GM21447 (cell line): ENCODE results near the gene CELSR1.

ENCODE experiments used
- ATAC-seq: cut with Tn5 transposase; IDR thresholded peaks from one replicate; pipeline ENCODE4 v1.9.1; 2021; ENCODE audit not compliant: unreplicated experiment

The CELSR1 gene

DNA sequence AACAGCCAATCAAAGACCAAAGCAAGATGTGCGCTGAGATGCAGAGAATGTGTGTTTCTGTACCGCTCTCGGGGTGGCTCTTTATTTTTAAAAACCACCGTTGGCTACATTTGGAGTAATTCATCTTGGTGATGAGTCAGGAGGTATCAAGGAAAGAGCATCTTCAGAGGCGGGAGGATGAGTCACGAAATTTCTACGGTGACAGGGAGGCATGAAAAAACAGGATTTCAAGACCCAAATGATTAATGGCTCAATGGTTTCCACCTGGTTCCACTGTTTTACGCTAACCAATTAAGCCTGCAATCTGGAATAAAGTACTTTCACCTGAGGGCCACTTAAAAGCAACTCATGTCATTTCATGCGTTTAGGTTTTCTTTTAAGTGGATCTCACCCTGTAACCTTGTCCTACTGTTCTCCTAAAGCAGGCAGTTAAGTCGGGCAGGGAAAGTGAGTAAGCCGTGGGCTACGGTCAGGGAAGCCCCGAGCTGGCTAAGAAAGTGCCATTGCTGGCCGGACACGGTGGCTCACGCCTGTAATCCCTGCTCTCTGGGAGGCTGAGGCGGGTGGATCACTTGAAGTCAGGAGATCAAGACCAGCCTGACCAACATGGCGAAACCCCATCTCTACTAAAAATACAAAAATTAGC lies 74.6 kb downstream of the CELSR1 start:
- ATAC-seq = no peak

DNA sequence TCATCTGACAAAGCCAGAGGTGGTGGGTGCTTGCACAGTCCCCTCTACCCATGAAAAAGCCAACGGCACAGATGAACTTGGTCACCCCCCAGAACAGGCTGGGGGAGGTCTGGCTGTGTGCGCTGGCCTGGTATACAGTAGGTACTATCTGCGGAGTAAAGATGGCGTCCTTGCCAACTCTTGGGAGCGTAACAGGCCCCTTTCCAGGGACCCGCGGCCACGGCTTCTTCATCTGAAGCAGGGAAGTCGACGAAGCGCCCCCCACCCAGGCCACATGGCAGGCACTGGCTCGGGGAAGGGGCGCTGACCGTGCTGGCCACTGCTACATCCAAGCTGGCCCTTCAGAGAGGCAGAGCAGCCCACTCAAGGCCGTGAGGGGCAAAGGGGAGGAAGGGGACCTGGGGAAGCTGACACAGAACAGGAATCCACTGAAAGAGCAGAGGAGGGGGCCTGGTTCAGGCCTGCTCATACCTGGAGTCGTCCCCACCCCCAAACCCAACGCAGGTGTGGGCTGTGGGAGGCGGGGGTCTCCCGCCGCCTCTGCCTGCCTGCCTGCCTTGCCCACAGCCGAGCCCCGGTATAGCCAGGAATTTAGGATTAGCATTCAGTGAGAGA lies 75.7 kb downstream of the CELSR1 start:
- no peak for ATAC-seq

DNA sequence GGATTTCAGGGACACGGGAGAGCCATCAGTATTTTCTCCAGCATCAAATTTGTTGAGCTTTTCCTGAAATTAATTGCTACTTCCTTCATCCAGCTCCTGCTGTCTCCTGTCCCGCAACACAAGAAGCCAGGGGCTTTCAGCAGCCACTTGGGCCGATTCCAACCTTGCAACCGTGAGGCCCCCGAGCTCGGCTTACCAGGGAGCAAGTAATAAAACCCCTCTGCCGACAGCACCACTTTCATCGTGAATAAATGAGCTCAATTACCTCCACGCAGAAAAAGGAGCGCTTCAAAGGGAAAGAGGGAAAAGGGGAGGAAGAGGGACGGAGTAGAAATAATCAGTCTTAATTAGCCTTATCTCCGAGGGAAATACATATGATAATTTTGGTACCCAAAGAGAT lies 76.6 kb downstream of the CELSR1 start:
- no peak for ATAC-seq

DNA sequence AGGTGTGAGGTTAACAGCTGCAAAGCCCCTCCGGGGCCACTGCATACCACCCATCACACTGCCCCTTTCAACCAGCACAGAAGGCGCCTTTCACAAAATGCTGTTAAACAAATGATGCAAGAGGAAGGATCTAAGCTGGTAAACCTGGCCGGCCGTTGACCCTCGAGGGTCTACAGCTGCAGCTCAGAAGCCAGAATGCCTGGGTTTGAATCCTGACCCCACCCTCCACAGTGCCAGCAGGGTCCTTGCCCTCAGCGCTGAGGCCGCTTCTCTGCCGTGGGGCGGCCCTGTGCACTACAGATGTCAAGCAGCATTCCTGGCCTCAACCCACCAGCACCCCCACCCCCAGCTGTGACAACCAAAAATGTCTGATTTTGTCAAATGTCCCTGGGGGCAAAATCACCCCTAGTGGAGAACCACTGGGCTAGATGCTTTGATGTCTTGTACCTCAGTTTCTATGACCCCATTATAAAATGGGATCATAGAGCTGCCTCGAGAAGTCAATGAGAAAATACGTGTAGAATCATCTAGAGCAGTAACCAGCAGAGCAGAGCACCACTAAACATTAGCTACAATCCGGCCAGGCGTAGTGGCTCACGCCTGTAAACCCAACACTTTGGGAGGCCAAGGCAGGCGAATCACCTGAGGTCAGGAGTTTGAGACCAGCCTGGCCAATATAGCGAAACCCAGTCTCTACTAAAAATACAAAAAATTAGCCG lies 77.9 kb downstream of the CELSR1 start:
- no peak for ATAC-seq

DNA sequence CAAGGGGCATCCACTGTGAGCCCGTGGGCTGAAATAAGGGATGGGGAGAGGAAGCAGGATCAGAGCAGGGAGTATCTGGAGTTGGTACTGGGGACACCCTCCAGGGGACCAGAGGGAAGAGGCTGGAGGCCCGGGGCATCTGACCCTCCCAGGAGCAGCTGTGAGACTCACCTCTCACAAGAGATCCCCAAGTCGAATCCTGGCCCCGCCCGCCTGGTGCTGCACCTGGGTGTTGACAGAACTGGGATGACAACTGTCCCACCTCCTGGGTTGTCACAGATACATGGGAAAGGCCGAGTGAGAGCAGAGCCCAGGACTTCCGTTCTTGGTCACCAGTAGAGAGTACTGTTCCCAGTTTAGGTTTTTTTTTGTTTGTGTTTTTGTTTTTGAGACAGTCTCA lies 78.9 kb downstream of the CELSR1 start:
- ATAC-seq = no peak

DNA sequence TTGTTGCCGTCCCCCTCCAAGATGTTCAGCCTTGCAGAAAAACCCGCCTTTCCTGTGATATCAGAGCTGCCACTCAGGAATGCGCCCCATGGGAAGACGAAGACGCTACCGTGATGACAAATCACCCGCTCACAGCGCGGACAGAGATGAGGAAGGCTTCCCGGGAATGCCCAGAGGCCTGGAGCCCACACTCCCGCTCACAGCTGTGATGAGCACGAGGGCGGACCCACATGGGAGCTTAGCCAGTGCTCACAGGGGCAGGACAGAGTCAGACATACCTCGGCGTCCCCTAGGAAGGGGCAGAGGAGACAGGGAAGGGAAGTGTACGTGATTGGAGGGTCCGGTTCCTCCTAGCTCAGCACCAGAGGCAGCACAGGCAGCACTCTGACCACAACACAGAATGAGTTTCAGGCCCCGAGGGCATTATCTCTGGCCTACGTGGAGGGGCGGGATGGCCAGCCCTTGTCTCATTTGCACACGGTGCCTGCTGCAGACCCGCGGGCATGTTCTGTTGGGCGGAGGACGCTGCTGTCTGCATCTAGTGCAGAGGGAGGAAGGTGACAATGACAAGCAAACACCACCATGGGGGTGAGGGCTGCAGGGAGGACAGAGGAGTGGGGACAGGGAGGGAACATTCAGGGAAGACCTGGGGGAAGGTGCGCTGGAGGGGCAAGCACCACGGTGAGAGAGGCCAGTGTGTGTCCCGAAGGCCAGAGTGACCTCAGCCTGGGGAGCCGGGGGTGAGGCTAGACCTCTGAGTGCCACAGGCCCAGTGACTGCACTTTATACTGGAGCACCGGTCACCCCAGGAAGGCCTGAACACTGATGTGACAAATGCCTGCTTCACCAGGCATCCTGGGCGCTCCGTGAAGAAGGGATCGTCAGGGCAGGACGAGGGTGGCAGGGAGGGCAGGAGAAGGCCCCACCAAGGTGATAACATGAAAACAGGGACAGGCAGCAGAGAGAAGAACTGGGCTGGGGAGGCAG lies 79.6 kb downstream of the CELSR1 start:
- ATAC-seq = no peak

DNA sequence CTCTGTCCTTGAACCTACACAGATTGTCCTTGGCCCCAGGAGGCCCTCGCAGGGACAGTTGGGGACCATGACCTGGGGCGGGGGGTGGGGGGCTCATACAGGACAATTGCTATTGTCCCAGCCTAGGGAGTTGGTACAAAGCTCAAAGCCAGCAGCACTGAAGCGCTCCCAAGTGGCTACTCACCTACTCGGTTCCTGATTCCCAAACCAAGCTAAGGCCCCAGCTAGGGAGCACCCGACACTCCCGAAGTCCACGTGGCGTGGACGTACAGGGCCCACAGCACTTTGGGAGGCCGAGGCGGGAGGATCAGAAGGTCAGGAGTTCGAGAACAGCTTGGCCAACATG lies 80.6 kb downstream of the CELSR1 start:
- ATAC-seq = no peak

DNA sequence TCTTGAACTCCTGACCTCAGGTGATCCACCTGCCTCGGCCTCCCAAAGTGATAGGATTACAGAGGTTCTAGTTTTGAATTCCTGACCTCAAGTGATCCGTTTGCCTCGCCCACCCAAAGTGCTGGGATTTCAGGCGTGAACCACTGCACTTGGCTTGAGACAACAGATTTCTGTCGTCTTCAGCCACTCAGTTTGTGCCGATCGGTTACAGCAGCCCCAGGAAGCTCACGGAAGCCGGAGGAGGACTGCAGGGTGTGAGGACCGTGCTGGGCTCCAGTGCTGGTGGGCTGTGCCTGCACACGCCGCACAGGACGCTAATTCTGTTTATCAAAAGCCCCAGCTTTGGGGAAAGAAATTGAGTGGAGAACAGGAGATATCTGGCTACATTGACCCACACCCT lies 82.0 kb downstream of the CELSR1 start:
- ATAC-seq = no peak

DNA sequence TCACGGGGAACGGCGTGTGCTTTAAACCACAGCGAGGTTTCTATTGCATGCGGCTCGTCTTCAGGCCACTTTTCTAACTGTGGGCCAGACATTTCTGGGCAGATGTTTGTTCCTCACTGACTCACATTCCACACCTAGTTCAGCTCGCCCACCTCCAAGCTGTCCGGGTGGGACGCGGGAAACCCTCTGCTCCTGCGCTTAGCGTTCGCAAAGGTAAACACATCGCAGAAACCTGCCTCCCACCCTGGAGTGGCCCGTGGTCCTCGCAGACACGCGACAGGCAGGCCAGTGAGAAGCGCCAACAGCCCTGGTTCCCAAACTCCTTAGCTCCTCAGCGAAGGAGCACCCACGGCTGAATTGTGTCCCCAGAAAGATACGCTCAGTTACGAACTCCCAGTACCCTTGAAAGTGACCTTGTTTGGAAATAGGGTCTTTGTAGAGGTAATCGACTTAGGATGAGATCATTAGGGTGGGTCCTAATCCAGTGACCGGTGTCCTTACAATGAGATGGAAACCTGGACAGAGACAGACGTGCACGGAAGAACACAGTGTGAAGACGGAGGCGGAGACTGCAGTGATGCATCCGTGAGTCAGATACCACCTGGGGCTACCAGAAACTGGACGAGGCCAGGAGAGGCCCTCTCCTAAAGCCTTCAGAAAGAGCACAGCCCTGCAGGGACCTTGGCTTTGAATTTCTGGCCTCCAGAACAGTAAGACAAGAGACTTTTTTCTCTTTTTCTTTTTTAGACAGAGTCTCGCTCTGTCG lies 82.7 kb downstream of the CELSR1 start:
- no peak for ATAC-seq

DNA sequence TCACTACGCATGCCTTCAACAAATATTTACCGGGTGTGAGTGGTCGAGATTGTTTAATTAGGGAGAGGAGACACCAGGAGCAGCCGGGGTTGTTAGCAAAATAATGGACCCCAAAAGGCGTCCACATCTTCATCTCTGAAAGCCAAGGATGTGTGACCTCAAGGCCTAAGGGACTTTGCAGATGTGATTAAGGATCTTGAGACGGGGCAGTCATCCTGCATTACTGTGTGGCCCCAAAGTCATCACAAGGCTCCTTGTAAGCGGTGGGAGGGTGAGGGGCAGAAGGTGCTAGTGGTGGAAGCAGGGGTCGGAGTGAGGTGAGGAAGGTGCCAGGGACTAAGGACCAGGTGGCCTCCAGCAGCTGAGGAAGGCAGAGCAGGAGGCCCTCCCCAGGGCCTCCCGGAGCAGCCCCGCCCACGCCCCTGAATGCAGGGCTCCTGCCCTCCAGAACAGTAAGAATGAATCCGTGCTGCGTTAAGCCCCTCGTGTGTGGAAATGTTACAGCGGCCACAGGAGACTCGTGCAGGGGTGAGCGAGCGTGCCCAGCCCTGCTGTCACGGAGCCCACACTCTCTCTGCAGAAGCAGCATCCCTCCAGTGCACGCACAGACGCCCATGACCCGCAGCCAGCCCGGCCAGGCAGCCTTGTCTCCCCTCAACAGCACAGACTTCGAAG lies 83.5 kb downstream of the CELSR1 start:
- ATAC-seq = no peak

DNA sequence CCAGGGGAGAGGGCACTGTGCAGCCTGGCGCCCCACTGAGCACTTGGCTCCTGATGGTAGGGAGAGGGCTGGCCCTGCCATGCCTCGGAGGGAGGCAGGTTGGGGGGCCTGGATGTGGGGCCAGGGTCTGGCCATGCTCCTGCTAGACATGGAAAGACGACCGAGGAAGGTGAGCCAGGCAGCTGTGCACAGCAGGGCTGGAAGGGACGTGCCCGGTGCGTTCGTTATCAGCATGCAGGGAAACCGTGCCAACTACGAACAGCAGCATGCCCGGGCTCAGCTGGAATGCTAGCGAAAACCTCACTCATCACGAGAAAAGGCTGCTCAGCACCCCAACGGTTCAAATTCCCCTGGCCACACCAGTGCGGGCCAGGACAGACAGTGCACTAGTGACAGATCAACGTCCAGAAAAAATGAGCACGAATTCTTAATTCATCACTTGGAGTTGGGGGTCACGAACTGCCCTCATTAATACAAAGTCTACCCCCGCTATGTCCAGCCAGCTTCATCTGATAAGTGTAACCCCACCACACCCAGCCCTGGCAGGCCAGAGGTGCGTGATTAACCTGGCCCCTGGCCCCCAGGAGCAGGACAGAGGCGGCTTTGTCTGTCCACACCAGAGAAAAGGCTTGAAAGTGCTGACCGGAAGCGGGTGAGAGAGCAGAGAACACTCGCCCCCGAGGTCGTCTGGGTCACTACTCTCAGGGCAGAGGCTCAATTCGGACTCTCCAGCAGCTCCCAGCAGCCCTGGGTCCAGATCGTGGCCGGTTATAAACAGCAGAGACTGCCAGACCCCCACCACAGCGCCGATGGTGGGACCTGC lies 84.2 kb downstream of the CELSR1 start:
- ATAC-seq = no peak

DNA sequence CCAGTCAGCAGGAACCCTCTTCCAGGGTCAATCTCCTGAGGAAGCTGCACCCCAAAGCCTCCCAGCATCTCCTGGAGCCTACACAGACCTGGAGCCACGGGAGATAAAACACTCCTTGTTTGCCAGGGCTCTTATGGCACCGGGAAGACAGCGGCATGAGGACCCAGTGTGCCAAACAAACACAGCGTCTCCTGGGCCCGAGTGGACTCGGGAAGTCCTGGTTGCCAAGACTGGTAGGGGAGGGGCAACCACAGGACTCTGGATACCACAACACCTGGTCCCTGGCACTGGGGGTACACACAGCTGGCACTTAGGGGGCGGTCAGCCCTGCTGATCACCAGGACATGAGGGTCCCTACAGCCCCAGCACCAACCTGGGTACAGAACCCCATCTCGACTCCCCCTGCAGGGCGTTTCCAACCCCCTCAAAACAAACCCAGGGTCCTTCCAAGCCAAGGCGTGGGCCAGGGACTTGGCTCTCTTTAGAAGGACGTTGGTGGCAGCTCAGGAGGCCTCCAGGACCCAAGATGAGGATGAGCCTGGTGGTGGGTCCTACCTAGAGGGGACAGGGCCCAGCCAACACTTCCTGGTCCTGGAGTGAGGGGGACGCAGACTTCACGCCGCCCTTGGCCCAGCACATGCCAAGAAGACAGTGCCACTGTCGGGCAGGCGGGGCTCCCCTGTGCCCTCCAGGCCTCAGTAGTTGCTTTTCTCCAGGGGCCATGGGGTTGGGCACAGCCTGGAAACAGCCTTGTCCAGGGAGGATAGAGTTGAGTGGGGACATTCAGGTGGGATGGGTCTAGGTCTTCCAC lies 85.0 kb downstream of the CELSR1 start:
- no peak for ATAC-seq

DNA sequence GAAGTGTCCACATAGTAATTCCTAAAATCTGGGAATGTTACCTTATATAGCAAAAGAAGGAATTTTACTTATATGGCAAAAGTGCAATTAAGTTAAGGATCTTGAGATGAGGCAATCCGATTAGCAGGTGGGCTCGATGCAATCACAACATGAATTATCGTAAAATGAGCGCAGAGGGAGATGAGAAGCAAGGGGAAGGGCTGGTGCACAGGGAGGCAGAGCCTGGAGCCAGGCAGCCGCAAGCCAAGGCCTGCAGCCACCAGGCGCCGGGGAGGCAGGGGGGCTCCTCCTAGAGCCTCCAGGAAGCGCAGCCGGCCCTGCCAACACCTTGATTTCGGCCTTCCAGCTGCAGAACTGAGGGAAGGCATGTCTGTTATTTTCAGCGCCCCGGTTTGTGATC lies 85.7 kb downstream of the CELSR1 start:
- ATAC-seq = no peak

DNA sequence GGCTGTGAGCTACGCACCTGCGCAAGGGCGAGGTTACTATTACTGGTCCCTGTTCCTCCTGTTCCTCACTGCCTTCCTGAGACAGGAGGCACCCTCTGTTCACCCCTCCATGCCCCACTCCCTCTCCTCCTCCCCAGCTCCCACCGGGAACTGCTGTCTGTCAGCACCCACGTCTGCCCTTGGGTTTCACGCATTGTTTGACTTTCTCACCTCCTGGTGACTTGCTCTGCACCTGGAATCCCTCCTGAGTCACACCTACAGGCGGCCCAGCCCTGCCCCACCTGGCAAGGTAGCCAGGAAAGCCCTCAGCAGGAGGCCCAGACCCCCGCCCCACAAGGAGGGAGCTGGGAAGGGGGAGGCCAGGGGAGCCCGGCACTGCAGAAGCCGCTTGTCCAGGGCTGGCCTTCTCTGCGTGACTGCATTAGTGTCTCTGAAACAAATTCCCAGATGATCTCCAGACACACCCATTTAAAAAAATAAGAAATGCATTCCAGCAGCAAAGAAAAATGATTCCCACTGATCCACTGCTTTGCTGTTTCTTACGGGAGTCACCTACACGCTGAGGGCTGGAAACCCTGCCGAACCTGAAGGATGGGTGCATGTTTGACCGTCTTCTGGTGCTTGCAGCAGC lies 86.4 kb downstream of the CELSR1 start:
- no peak for ATAC-seq

DNA sequence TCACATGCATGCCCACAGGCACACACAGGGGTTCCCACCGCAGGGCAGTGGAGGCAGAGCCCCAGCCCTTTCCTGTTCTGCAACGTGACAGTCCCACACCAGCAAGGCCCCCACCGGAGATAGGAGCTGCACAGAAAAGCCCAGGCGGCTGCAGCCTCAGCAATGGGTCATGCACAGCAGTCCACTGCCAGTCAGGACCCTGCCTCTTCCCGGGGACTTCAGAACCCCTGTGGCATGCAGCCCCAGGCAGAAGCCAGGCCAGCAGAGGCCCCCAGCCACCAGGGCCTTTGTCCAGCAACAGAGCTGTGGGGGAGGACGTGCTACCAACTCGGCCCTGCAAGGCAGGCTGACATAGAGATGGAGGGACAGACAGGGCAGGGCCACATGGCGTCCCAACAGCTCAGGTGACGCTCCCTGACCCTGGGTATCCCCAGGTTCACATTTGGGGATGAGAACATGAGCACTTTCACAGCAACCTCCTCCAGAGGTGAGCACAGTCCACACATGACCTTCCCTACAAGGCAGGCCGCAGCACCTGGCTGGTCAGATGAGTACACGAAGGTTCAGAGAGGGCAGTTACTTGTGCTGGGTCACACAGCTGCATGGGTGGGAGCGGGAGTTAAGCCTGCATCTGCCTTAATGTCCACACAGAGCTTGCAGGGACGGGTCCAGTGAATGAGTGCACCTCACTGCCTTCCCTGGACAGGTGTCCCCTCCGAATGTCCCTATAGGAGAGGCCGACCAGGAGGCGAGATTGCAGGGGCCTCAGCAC lies 87.3 kb downstream of the CELSR1 start:
- no peak for ATAC-seq

DNA sequence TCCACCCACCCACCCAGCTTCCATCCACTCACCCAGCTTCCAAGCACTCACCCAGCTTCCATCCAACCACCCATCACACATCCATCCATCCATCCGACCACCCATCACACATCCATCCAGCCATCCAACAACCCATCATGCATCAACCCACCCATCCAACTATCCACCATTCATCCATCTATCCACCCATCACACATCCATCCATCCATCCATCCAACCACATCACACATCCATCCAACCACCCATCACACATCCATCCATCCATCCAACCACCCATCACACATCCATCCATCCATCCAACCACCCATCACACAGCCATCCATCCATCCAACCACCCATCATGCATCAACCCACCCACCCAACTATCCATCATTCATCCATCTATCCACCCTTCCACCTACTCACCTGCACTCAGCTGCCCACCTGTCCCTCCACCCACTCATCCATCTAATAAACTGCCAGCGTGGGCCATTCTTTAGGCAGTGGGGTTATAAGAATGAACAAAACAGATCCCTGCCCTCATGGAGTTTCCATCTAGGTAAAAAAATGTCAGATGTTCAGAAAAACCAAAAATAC lies 88.2 kb downstream of the CELSR1 start:
- ATAC-seq = no peak

DNA sequence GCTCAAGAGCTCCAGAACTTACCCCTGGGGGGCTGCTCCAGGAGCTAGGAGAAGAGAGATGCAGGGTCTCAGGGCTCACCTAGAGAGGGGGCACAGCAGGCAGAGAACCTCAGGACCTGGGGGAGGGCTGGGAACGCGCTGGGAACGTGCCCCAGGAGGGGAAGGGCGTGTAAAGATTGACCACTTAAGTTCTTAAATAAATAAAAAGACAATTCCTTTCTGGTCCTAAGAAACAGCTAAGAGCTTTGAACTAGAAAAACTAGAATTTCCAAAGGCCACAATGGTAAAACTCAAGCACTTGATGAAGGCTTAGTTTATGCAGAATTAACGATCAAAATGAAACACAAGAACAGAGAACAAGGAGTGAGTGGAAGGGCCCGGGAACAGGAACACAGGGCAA lies 89.1 kb downstream of the CELSR1 start:
- ATAC-seq = no peak
